Measurements from ENCODE around the gene FUOM.

DNA sequence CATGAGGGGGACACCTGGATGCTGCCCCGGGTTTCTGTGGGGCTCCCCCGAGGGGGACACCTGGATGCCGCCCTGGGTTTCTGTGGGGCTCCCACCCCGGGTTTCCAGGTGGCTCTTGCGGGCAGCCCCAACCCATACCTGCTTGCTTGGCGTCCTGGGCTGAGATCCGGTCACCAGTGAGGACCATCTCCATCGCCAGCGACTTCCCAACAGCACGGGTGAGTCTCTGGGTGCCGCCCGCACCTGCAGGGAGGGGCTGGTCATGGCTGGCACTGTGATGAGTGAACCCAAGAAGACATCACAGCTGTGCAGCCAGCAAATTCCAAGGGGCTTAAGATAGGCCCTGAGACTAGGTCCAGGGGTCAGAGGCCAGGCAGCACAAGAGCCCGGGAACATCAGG lies 8.9 kb upstream of the FUOM start:
- TF ChIP-seq MAX (IDR thresholded peaks at IDR 0.05; ENCODE audit: low read depth, low read length), result no peak
- no peak for TF ChIP-seq ZNF384 (IDR thresholded peaks at IDR 0.05; ENCODE audit: borderline replicate concordance, low read depth, low read length)
- TF ChIP-seq POLR2A (IDR thresholded peaks at IDR 0.05; ENCODE audit: low read depth, low read length), result no peak
- no peak for TF ChIP-seq SP1 (IDR thresholded peaks at IDR 0.05; ENCODE audit: low read depth, low read length)
- no peak for TF ChIP-seq NR2C2 (IDR thresholded peaks at IDR 0.05; ENCODE audit: borderline replicate concordance, control insufficient read depth, insufficient read length, low read depth)
- no peak for TF ChIP-seq POLR2AphosphoS5 (IDR thresholded peaks at IDR 0.05; ENCODE audit: low read length)
- TF ChIP-seq NFYA (IDR thresholded peaks at IDR 0.05; ENCODE audit: borderline replicate concordance, low read depth, low read length), result no peak
- TF ChIP-seq PBX3 (IDR thresholded peaks at IDR 0.05; ENCODE audit: insufficient replicate concordance, low read depth, low read length), result no peak
- no peak for TF ChIP-seq EGR1 (IDR thresholded peaks at IDR 0.05; ENCODE audit: borderline replicate concordance in 1 of 2, low read depth in 2 of 2, low read length in 2 of 2)
- no peak for TF ChIP-seq CTCF (IDR thresholded peaks at IDR 0.05 in 2 of 3, conservative IDR thresholded peaks at IDR 0.05 in 1 of 3; ENCODE audit: control insufficient read depth in 2 of 3, extremely low read depth in 1 of 3, insufficient read depth in 1 of 3, low read depth in 3 of 3, low read length in 3 of 3)
- TF ChIP-seq TCF12 (IDR thresholded peaks at IDR 0.05; ENCODE audit: low read depth, low read length), result no peak
- TF ChIP-seq JUNB (IDR thresholded peaks at IDR 0.05), result no peak
- TF ChIP-seq MXI1 (IDR thresholded peaks at IDR 0.05; ENCODE audit: low read depth, low read length), result no peak
- TF ChIP-seq ZNF274 (IDR thresholded peaks at IDR 0.05; ENCODE audit: insufficient read depth, insufficient read length), result no peak
